Retinal pigment epithelial cell (primary cell): ENCODE measurements around the gene PCSK1N.

Experiments used
- DNase-seq: peaks from one replicate; pipeline ENCODE4 v3.0.0-alpha.2; 2010; ENCODE audit warnings: low read depth
- H3K4me3 ChIP-seq: 2 replicates; pipeline ENCODE4 v1.5.1; 2011; ENCODE audit warnings: mild to moderate bottlenecking, low read length, control low read depth, moderate library complexity
- CTCF ChIP-seq: conservative IDR thresholded peaks from 2 replicates; pipeline ENCODE4 v1.5.1; 2011; ENCODE audit warnings: low read depth, low read length, control low read depth, inconsistent platforms

Gene PCSK1N

GRCh38 chrX:48782795-48783194 is 52.6 kb downstream of the PCSK1N start:
- H3K4me3 ChIP-seq: no peak overlapping the region
- TF ChIP-seq CTCF: no peak
- no peak for DNase-seq

DNA sequence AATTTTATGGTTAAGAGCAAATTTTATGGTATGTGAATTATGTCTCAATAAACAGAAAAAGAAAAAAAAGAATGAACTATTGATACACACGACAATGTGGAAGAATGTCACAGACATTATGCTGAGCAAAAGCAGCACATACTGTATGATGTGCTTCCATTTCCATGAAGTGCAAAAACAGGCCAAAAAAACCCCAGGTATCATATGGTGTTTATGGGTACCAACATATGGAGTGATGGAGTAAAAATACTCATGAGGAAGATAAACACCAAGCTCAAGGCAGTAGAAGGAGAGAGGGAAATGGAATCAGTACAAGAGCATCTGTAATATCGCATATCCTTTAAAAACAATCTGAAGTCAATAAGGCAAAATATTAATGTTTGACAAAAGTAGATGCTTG is 53.2 kb downstream of the PCSK1N start:
- H3K4me3 ChIP-seq: no peak overlapping the region
- TF ChIP-seq CTCF: no peak
- DNase-seq: no peak

- no peak for DNase-seq
- TF ChIP-seq CTCF: no peak
- no peak overlapping the region for H3K4me3 ChIP-seq
Observed at GRCh38 chrX:48781705-48782104, 53.7 kb downstream of the PCSK1N start.
